NCI-H82 treated with DMSO at 0.1 percent for 48 hours (cell line): ENCODE results near the gene RRAS2.
"Not testable (repeated sequence)": the region's sequence is repeated elsewhere in the genome, so short reads cannot be mapped to it uniquely, and the experiment has no call there.

Experiments
- DNase-seq: peaks from one replicate; lab custom pipeline; 2025; ENCODE audit not compliant: unreplicated experiment; lab: John Stamatoyannopoulos, UW

RRAS2 gene

GRCh38 chr11:14259878-14260277, 99.1 kb downstream of the RRAS2 start:
- no peak for DNase-seq

DNA sequence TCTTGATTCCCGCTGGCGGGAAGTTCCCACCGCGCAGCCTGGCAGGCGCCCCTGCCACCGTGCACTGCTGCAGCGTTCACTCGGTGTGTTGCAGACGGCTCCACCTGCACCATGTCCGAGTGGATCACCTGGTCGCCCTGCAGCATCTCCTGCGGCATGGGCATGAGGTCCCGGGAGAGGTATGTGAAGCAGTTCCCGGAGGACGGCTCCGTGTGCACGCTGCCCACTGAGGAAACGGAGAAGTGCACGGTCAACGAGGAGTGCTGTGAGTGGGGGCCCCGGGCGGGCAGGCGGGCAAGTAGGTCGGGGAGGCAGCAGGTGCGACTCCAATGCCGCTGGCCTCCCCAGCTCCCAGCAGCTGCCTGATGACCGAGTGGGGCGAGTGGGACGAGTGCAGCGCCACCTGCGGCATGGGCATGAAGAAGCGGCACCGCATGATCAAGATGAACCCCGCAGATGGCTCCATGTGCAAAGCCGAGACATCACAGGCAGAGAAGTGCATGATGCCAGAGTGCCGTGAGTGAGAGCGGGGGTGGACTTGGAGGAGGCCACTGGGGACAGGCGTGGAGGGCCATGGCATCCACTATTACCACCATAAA, 99.7 kb downstream of the RRAS2 start:
- no peak for DNase-seq

- no peak for DNase-seq
Observed at GRCh38 chr11:14258221-14258935, 100.6 kb downstream of the RRAS2 start.

DNA sequence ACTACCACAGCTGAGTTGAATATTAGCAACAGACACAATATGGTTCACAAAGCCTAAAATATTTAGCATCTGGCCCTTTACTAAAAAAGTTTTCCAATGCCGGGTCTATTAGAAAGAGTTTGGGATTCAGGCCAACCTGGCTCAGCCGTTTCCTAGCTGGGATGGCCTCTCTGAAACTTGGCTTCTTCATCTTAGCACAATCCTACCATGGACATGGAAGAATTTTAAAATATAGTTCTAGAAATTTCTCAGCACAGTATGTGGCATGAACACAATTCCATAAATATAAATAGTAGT, 103.8 kb downstream of the RRAS2 start:
- DNase-seq, result no peak

DNA sequence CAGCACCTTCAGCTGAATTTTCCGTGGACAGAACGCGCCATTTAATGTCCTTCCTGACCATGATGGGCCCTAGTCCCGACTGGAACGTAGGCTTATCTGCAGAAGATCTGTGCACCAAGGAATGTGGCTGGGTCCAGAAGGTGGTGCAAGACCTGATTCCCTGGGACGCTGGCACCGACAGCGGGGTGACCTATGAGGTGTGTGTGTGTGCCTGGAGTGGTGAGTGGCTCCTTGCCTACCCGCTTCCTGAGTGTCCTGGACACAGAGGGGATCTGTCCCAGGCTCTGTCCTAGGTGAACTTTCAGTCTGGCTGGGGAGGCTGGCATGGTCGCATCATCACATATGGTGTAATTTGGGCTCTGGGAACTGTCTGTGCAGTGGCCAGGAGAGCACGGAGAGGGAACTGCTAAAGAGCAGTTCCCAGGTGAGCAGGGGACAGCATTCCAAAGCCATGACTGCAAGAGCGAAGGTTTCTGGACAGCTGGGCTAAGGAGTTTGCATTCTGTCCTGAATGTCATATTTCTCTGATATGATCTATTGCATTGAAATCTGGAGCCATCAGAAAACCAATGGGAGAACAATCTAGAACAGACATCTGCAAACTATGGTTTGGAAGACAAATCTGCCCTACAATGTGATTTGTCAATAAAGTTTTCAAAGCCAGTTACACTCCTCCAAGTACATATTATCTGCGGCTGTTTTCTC, 104.3 kb downstream of the RRAS2 start:
- DNase-seq, result no peak

DNA sequence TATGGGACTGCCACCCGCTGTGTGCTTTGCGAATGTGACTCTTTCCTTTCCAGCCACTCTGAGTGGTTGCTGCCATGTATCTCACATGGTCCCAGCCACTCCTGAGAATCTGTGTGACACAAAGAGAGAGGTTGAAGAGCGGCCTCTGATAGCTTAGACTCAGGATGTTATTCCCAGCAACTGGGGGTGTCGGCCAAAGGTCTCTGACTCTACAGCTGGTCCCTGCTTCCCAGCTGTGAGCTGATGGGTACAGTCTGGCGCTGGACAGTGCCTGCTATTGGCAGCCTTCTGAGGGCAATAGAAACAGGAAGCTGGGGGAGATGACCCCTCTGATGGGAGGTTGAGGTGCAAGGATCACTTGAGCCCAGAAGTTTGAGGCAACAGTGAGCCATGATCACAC, 105.1 kb downstream of the RRAS2 start:
- no peak for DNase-seq

DNA sequence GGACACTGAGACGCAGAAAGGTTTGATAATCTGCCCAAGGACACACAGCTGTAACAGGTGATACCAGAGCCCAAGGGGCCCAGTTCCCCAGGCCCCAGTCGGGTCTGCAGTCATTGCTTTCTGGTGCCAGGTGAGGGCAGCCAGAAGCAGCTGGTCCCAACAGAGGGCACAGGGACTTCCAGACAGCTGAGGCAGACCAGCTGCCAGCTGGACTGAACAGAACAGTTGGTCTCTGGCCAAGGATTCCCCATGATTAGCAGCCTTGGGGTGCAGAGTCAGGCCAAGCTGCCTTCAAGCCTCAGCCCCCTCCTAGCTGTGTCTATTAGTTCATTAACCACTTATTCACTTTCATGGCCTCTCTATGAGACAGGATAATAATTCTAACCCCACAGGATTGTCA, 105.6 kb downstream of the RRAS2 start:
- no peak for DNase-seq

GRCh38 chr11:14252501-14252900, 106.5 kb downstream of the RRAS2 start:
- DNase-seq, result not testable (repeated sequence)

DNA sequence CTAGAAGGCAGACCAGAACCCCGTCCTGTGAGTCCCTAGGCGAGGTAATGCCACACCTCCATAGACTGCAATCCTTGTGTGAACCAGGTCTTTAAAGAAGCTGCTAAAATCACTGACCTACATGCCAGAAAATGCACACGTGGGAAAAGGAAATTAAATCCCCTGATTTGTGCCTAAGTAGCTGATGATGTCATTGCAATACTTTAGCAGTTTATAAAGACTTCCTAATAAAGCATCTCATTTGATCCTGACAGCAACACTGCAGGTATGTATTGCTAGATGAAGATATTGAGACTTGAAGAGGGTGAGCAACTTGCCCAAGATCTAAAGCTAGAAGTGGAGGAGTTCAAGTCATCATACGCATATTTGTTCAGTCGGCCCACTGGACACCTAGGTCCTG, 107.2 kb downstream of the RRAS2 start:
- no peak for DNase-seq

DNA sequence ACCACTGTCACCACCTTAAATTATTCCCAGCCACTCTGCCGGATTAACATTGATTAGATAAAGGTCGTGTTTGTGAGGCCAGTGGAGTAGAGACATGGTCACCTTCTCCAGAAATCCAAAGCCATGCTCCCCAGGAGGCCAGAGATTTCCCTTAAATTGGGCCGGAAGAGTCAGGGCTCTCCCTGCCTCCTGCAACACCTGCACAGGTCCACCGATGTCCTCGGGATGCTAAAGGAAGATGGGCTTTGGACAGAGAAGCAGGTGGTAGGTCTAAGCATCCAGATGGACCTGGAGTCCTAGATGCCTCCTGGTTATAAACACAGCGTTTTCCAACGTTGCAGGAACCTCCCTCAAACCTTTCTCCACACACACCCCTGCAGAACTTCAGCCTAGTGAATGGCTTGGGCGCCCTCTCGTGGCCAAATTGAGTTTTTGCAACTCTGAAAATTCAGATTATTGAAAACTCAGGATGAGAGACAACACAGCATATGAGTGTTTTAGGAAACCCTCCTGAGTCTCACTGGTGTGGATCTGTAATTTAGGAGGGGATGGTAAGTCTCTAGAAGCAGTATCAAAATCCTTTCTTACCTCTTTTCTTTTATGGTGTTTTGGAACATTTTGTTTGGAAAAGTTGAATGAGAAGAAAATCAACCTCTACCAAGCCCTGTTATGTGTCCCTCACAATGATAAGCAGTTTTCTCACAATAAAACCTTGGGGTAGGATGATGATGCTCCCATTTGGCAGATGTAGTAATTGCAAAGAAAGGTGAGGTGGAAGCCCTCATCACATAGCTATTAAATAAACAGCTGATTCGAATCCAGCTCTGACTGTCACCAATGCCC, 109.6 kb downstream of the RRAS2 start:
- peak; percentile 45 for DNase-seq

GRCh38 chr11:14248580-14248981, 110.4 kb downstream of the RRAS2 start:
- peak; percentile 32 for DNase-seq

GRCh38 chr11:14245444-14245843, 113.5 kb downstream of the RRAS2 start:
- no peak for DNase-seq

DNA sequence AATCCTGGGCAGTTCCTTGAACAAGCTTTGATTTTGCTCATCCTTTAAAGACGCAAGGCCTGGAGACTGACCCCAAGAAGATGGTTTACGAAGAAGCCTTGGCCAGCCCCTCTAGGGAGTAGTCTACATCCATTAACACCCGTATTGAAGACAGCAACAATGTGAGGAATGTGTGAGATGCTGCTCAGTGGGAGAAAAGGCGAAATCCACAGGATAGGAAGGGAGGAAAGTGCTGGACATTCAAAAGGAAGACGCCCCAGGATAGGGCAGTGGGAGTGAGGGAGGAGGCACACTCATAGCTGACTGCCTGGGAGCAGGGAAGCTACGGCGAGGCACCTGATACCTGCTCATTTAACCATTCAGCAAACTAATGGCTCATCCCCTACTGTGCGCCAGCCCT, 114.1 kb downstream of the RRAS2 start:
- no peak for DNase-seq

GRCh38 chr11:14242733-14243132, 116.2 kb downstream of the RRAS2 start:
- DNase-seq, result no peak

DNA sequence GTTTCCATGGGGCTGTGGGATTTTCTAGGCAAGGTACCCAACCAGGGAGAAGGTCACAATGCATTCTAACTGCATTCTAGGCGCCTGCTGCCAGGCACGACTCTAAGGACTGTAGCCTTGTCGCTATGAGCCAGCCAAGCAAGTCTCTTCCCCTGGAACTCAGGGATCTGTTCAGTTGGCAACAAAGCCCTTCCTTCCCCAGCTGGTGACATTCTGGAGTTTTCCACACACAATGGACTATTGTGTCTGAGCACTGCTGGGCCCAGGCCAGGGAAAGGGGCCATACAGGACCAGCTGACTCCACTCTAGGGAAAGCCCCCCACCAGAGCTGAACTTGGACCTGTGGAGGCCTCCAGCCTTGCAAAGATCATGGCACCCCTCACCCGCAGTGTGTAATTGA, 116.8 kb downstream of the RRAS2 start:
- no peak for DNase-seq

GRCh38 chr11:14240951-14241350, 118.0 kb downstream of the RRAS2 start:
- no peak for DNase-seq

DNA sequence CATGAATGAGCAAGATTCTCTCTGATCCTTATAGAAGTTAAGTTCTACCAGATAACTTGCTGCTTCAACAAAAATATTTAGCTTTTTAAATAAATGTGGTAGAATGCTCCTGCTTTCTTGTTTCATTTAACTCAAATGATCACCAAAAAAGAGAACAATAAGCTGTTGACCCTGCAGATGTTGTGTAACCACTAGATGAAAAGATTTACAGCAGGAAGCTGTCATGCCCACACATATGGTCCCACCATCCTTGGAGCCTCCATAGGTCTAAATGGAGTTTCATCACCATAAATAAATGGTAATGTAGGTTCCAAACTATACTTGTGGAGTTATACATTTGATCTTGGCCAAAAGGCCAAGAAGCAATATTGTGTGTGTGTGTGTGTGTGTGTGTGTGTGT, 118.8 kb downstream of the RRAS2 start:
- DNase-seq, result no peak

DNA sequence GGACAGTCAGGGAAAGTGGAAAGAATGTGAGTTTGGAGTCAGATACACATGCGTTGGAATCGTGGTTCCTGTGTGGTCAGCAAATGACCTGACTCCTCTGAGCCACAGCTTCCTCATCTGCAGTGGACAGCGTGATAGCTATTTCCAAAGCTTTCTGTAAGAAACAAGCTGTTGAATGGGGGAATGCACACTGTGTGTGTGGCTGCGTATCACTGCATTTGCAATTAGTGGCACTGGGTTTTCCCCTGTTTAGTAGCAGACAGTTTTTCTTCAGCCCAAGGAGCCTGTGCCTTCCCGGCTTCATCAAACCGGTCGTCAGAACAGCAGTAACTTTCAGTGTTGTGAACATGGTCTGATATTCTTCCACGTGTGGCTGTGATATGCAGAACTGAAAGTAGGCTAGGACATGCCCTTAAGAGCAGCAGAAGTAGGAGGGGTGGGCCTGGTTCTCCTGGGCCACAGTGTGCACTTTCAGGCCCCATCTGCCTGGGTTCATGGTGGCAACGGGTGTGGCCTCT, 121.5 kb downstream of the RRAS2 start:
- DNase-seq, result no peak

- no peak for DNase-seq
Observed at GRCh38 chr11:14235701-14236100, 123.3 kb downstream of the RRAS2 start.

- no peak for DNase-seq
Observed at GRCh38 chr11:14234446-14234845, 124.5 kb downstream of the RRAS2 start.

DNA sequence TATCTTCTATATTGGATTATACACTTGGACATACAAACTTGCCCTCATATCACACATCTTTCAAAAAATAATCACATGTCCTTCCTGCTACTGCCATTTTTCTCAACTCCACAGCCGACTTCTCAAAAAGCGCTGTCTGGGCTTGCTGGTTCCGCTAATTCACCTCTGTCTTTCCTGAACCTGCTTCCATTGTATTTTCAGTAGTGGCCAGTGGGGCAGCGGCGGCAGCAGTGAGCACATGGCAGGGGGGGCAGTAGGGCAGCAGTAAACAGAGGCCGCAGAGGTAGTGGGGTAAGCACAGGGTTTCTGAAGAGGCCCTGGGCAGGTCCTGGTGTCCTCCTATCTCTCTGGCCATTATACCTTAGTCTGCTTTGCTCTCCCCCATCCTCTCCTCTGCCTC, 126.3 kb downstream of the RRAS2 start:
- no peak for DNase-seq
